GM23338 (cell line): ENCODE measurements around the gene FNDC4.

Experiments
- CREB1 ChIP-seq: fragments of 250-450 bp; sonication (Bioruptor Pico); IDR thresholded peaks from 2 replicates; pipeline ENCODE4 v1.5.0; 2020; ENCODE audit warnings: low read depth, mild to moderate bottlenecking, moderate library complexity
- CTCF ChIP-seq, 2 experiments: fragments of 200-600 bp in 1 of 2; sonication (generic) in 1 of 2; conservative IDR thresholded peaks; 2 replicates each; pipeline versions ENCODE4 v1.5.1 to v1.6.1; 2016 to 2017; ENCODE audit warnings: antibody characterized with exemption in 2 of 2, low read depth in 2 of 2, mild to moderate bottlenecking in 2 of 2, moderate library complexity in 1 of 2
- EZH2 ChIP-seq: fragments of 200-600 bp; sonication (generic); IDR thresholded peaks from one replicate; pipeline ENCODE4 v1.8.0; 2017; ENCODE audit warnings: antibody characterized with exemption, mild to moderate bottlenecking, low read depth; ENCODE audit not compliant: unreplicated experiment
- EZH2phosphoT487 ChIP-seq: fragments of 200-600 bp; sonication (generic); IDR thresholded peaks from one replicate; pipeline ENCODE4 v1.8.1; 2018; ENCODE audit warnings: antibody characterized with exemption; ENCODE audit not compliant: unreplicated experiment
- POLR2AphosphoS5 ChIP-seq: IDR thresholded peaks from 2 replicates; pipeline ENCODE4 v1.6.1; 2016; ENCODE audit warnings: antibody characterized with exemption, low read depth

- TF ChIP-seq CTCF (conservative IDR thresholded peaks at IDR 0.05; ENCODE audit: low read depth in 2 of 2): no peak
- no peak for TF ChIP-seq EZH2
- TF ChIP-seq CREB1 (CRISPR knock-in tag): no peak
- TF ChIP-seq POLR2AphosphoS5: no peak
- TF ChIP-seq EZH2phosphoT487: no peak
Observed at GRCh38 chr2:27531983-27532382, 37.0 kb upstream of the FNDC4 start.
